Subcutaneous adipose tissue (tissue), 4 donors: ENCODE results near the gene INVS. TPM values are rescaled to one million over a fixed set of nuclear protein-coding genes. Genes with fewer than 3 reads are reported as not detected.

Experiments
- CTCF ChIP-seq: fragments of 450-650 bp; IDR thresholded peaks from one replicate; pipeline ENCODE4 v1.5.1; 2016; ENCODE audit warnings: low read depth, mild to moderate bottlenecking, control low read depth, antibody characterized with exemption, moderate library complexity
- small RNA-seq: library from RNA; depleted of rRNA; stranded (forward); fragments of <200 nt; gene quantifications from one replicate; pipeline ENCODE3, GENCODE V24; 2016
- total RNA-seq, 4 donors: library from RNA; depleted of rRNA; stranded (reverse); fragments of >200 nt; gene quantifications; one replicate each; pipeline ENCODE4 v1.1.0, GENCODE V29; 2016

The INVS gene
- total RNA-seq, 4 donors from 2014 or later, result 33.0 to 36.4 (median 35.9) TPM

- TF ChIP-seq CTCF, result no peak
Measured at GRCh38 chr9:100346836-100347235, 247.8 kb downstream of the INVS start.

GRCh38 chr9:100350188-100350587 is 251.1 kb downstream of the INVS start:
- TF ChIP-seq CTCF, result no peak

Small RNAs within 50 kb of the gene (small RNA-seq; reads per million reads assigned to genes)
- gene RN7SL75P, result not detected

Other genes starting within 250 kb of the INVS start
- 10 to 100 TPM; 26.0 to 41.8 (median 37.9) TPM for gene STX17, start 192.6 kb upstream of the INVS start, total RNA-seq
- gene ERP44, start 243 bp upstream of the INVS start, total RNA-seq, result 10 to 100 TPM; 17.1 to 24.0 (median 19.8) TPM